AG04450 (cell line): Measurements from ENCODE around the gene TRPM5. TPM values are rescaled to one million over a fixed set of nuclear protein-coding genes. Genes with fewer than 3 reads are reported as not detected.

Experiments
- CTCF ChIA-PET: fragments of 300-600, 350-600 bp; formaldehyde crosslinking; extraction: SDS; loops from one replicate; lab custom pipeline; 2022; ENCODE audit warnings: antibody characterized with exemption, inconsistent platforms; lab: Charles Lee
- POLR2A ChIA-PET: fragments of 350-600 bp; formaldehyde crosslinking; extraction: SDS; loops from one replicate; lab custom pipeline; 2021; ENCODE audit warnings: antibody characterized with exemption, inconsistent platforms; lab: Yijun Ruan, JAX
- DNase-seq: peaks from one replicate; pipeline ENCODE4 v3.0.0-alpha.2; 2011; ENCODE audit warnings: low read depth, low spot score
- H3K27ac ChIP-seq: one replicate; pipeline ENCODE4 v1.5.1; 2012; ENCODE audit warnings: low read depth, low read length, control low read depth
- H3K27me3 ChIP-seq: one replicate; pipeline ENCODE4 v1.6.0; 2012; ENCODE audit warnings: low read length; ENCODE audit not compliant: control insufficient read depth, insufficient read depth
- H3K4me3 ChIP-seq: 2 replicates; pipeline ENCODE4 v1.5.1; 2011; ENCODE audit warnings: mild to moderate bottlenecking, low read depth, low read length, control low read depth
- H3K9me3 ChIP-seq: 2 replicates; pipeline ENCODE4 v1.5.1; 2012; ENCODE audit warnings: low read length; ENCODE audit not compliant: control insufficient read depth, insufficient read depth
- CTCF ChIP-seq: IDR thresholded peaks from 2 replicates; pipeline ENCODE4 v1.5.1; 2011; ENCODE audit warnings: low read depth, low read length, control low read depth, inconsistent platforms
- polyA plus RNA-seq: library from polyadenylated mRNA; depleted of rRNA; stranded (reverse); fragments of >200 nt; gene quantifications from 2 replicates; pipeline ENCODE4 v1.2.3, GENCODE V29; 2011

TRPM5 gene
- polyA plus RNA-seq, 1 experiment: not detected

GRCh38 chr11:2402890-2403645 is 41.2 kb downstream of the TRPM5 start:
- CTCF ChIA-PET: interaction anchor here (1.0 to 3.8 kb wide), 3 partner anchors 17 to 209 kb away, joined by 3 to 29 read pairs (median 3); no protein-coding TSS in a partner anchor
- DNase-seq: no peak
- Histone ChIP-seq H3K9me3 (peaks cover 4% of the 10 kb centered on the region; the same call in 1 of the 2 replicates), H3K27ac (no peak overlapping the region), H3K4me3 (no peak overlapping the region), H3K27me3 (peaks cover under 1% of the 10 kb centered on the region)
- no peak for TF ChIP-seq CTCF
- POLR2A ChIA-PET: interaction anchor here (2.2 kb wide), 1 partner anchor 26 kb away, joined by 10 read pairs; the partner anchor contains the start of gene CD81

GRCh38 chr11:2402106-2402505 is 42.2 kb downstream of the TRPM5 start:
- ChIA-PET POLR2A (interaction anchor here (0.7 to 3.3 kb wide), 2 partner anchors 20 to 23 kb away, joined by 4 to 33 read pairs; no protein-coding TSS in a partner anchor), CTCF (interaction anchor here (3.8 kb wide), 1 partner anchor 18 kb away, joined by 29 read pairs; no protein-coding TSS in a partner anchor)
- peaks cover 4% of the 10 kb centered on the region; the same call in 1 of the 2 replicates for H3K9me3 ChIP-seq
- no peak overlapping the region for H3K27ac ChIP-seq
- DNase-seq: no peak
- H3K27me3 ChIP-seq: no peaks in the 10 kb centered on the region
- peak overlapping the region; percentile 91 for H3K4me3 ChIP-seq
- TF ChIP-seq CTCF: no peak

GRCh38 chr11:2401436-2401984 is 42.8 kb downstream of the TRPM5 start:
- Histone ChIP-seq H3K4me3 (peak overlapping the region; percentile 91), H3K9me3 (peaks cover 4% of the 10 kb centered on the region; the same call in 1 of the 2 replicates), H3K27me3 (no peaks in the 10 kb centered on the region), H3K27ac (peak overlapping the region; percentile 78)
- ChIA-PET POLR2A (interaction anchor here (0.7 to 3.3 kb wide), 2 partner anchors 19 to 23 kb away, joined by 4 to 33 read pairs; no protein-coding TSS in a partner anchor), CTCF (interaction anchor here (1.1 to 3.8 kb wide), 3 partner anchors 9 to 24 kb away, joined by 3 to 29 read pairs (median 4); partner anchors contain the start of gene CD81)
- no peak for TF ChIP-seq CTCF
- DNase-seq: no peak

GRCh38 chr11:2400762-2401435 is 43.4 kb downstream of the TRPM5 start:
- peak overlapping the region; percentile 91 for H3K4me3 ChIP-seq
- H3K9me3 ChIP-seq: peaks cover 4% of the 10 kb centered on the region; the same call in 1 of the 2 replicates
- ChIA-PET CTCF (interaction anchor here (0.6 to 3.8 kb wide), 12 partner anchors 8 to 483 kb away, joined by 3 to 29 read pairs (median 4); partner anchors contain the start of gene CD81), POLR2A (interaction anchor here (0.6 to 3.3 kb wide), 13 partner anchors 10 to 529 kb away, joined by 3 to 33 read pairs (median 4); partner anchors contain the start of genes CD81 and PHLDA2)
- H3K27me3 ChIP-seq: no peaks in the 10 kb centered on the region
- TF ChIP-seq CTCF: no peak
- no peak for DNase-seq
- peak overlapping the region; percentile 78 for H3K27ac ChIP-seq
